ENCODE results near the gene GRM5.

The GRM5 gene

GRCh38 chr11:88455974-88456373, 609.8 kb downstream of the GRM5 start:
- Histone ChIP-seq H3K79me2 (ENCODE audit: low read length) (no peaks in the 10 kb centered on the region), H3K9me3 (ENCODE audit: insufficient read depth, low read length) (no peaks in the 10 kb centered on the region), H3K27ac (ENCODE audit: low read length) (no peak overlapping the region), H3K36me3 (replicated peaks; ENCODE audit: low read depth, low read length) (no peaks in the 10 kb centered on the region), H3K9ac (ENCODE audit: low read length) (no peak overlapping the region), H2AFZ (ENCODE audit: low read depth, low read length) (no peak overlapping the region), H3K27me3 (ENCODE audit: low read depth, low read length) (no peaks in the 10 kb centered on the region), H3K4me3 (ENCODE audit: low read length) (no peak overlapping the region), H3K4me2 (ENCODE audit: low read length) (no peak overlapping the region), H4K20me1 (ENCODE audit: insufficient read depth, low read length) (no peaks in the 10 kb centered on the region), H3K4me1 (ENCODE audit: low read length) (peaks cover 9% of the 10 kb centered on the region)
- TF ChIP-seq CTCF (IDR thresholded peaks at IDR 0.05; ENCODE audit: low read depth, low read length) (no peak), EZH2phosphoT487 (IDR thresholded peaks at IDR 0.05; ENCODE audit: low read depth) (no peak)

- no peaks in the 10 kb centered on the region for H3K79me2 ChIP-seq (ENCODE audit: low read length)
- TF ChIP-seq CTCF (IDR thresholded peaks at IDR 0.05; ENCODE audit: low read depth, low read length) (no peak), EZH2phosphoT487 (IDR thresholded peaks at IDR 0.05; ENCODE audit: low read depth) (no peak)
- no peak overlapping the region for H3K9ac ChIP-seq (ENCODE audit: low read length)
- peaks cover 5% of the 10 kb centered on the region; the same call in 1 of the 2 replicates for H3K9me3 ChIP-seq (ENCODE audit: insufficient read depth, low read length)
- no peak overlapping the region for H3K4me3 ChIP-seq (ENCODE audit: low read length)
- no peaks in the 10 kb centered on the region for H4K20me1 ChIP-seq (ENCODE audit: insufficient read depth, low read length)
- peaks cover 6% of the 10 kb centered on the region for H3K36me3 ChIP-seq (replicated peaks; ENCODE audit: low read depth, low read length)
- peaks cover 19% of the 10 kb centered on the region for H3K4me1 ChIP-seq (ENCODE audit: low read length)
- H2AFZ ChIP-seq (ENCODE audit: low read depth, low read length), result no peak overlapping the region
- no peaks in the 10 kb centered on the region for H3K27me3 ChIP-seq (ENCODE audit: low read depth, low read length)
- H3K4me2 ChIP-seq (ENCODE audit: low read length), result no peak overlapping the region
- no peak overlapping the region for H3K27ac ChIP-seq (ENCODE audit: low read length)
Observed at GRCh38 chr11:88454881-88455280, 610.9 kb downstream of the GRM5 start.
